ENCODE measurements around the gene HFE. TPM values are rescaled to one million over a fixed set of nuclear protein-coding genes. Genes with fewer than 3 reads are reported as not detected.

HFE gene
- total RNA-seq, 4 donors from 2014 or later, result 1.6 to 7.8 (median 5.0) TPM

GRCh38 chr6:26120807-26121140, 33.5 kb downstream of the HFE start:
- in situ Hi-C loops (cut with MboI; ENCODE audit: low pct_ligation_motif_present in 1 of 4, low pct_unique_long_range_greater_than_20kb in 1 of 4, low sequenced_read_pairs in 3 of 4), result loop anchor here in 1 of 4 donors (5.0 to 25.0 kb wide), 2 partner anchors 37 to 1017 kb away; a partner anchor contains a TSS
- TF ChIP-seq POLR2AphosphoS5 (IDR thresholded peaks at IDR 0.05), result no peak
- TF ChIP-seq, protein P1, sequence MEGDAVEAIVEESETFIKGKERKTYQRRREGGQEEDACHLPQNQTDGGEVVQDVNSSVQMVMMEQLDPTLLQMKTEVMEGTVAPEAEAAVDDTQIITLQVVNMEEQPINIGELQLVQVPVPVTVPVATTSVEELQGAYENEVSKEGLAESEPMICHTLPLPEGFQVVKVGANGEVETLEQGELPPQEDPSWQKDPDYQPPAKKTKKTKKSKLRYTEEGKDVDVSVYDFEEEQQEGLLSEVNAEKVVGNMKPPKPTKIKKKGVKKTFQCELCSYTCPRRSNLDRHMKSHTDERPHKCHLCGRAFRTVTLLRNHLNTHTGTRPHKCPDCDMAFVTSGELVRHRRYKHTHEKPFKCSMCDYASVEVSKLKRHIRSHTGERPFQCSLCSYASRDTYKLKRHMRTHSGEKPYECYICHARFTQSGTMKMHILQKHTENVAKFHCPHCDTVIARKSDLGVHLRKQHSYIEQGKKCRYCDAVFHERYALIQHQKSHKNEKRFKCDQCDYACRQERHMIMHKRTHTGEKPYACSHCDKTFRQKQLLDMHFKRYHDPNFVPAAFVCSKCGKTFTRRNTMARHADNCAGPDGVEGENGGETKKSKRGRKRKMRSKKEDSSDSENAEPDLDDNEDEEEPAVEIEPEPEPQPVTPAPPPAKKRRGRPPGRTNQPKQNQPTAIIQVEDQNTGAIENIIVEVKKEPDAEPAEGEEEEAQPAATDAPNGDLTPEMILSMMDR (IDR thresholded peaks at IDR 0.05), result no peak
- no peak for TF ChIP-seq EP300 (IDR thresholded peaks at IDR 0.05; ENCODE audit: low read depth)
- no peak for TF ChIP-seq POLR2A (IDR thresholded peaks at IDR 0.05)
- Histone ChIP-seq H3K27me3 (no peaks in the 10 kb centered on the region), H3K4me3 (no peak overlapping the region), H3K27ac (no peak overlapping the region), H3K4me1 (peaks cover 0 to 5% (median 5%) of the 10 kb centered on the region in 4 donors), H3K36me3 (no peaks in the 10 kb centered on the region), H3K9me3 (no peaks in the 10 kb centered on the region)
- WGBS, 2 donors (ENCODE audit: low coverage in 1 of 2), result 79 to 85% methylated on average over 3 of the region's 3 CpGs
- intact Hi-C loops (cut with DNase I; ENCODE audit: low total_unique reads), result loop anchor here (5.0 kb wide), 2 partner anchors 37 to 82 kb away; a partner anchor contains a TSS
- DNase-seq, result no peak

DNA sequence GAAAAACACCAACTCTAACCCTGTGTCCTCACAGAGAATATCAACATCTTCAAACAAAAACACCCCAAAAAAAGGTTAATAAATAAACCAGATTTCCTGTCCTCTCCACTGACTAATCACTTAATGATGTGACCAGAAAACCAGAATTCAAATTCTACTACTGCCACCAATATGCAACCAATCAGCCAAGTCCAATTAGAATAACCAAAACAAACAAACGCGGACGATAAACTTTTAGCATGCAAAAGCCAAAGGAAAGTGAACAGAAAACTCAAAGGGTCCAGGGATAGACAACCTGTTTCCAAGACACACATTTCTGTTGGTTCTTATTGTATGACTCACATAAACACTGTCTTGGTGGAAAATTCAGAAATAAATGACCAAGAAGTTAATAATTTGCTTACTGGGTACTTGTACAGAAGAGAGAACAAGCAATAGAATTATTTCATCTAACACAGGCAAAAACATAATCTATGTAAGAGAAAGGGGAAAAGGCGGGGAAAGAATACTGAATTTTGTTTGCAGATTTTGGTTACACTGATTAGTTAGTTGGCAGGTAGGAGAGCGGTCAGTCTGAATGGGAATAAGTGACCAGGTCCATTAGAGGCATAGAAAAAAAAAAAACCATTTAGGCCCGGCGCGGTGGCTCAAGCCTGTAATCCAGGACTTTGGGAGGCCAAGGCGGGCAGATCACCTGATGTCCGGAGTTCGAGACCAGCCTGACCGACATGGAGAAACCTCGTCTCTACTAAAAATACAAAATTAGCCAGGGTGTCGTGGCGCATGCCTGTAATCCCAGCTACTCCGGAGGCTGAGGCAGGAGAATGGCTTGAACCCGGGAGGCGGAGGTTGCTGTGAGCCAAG, 34.1 kb downstream of the HFE start:
- Histone ChIP-seq H3K27ac (peak overlapping the region in 1 of 4 donors; percentile 93), H3K27me3 (no peaks in the 10 kb centered on the region), H3K9me3 (no peaks in the 10 kb centered on the region), H3K36me3 (no peaks in the 10 kb centered on the region), H3K4me1 (peaks cover 0 to 6% (median 5%) of the 10 kb centered on the region in 4 donors), H3K4me3 (no peak overlapping the region)
- intact Hi-C loops (cut with DNase I; ENCODE audit: low total_unique reads), result loop anchor here (2.0 to 5.0 kb wide), 3 partner anchors 36 to 81 kb away; a partner anchor contains a TSS
- TF ChIP-seq EP300 (IDR thresholded peaks at IDR 0.05; ENCODE audit: low read depth), result no peak
- no peak for TF ChIP-seq POLR2A (IDR thresholded peaks at IDR 0.05)
- TF ChIP-seq POLR2AphosphoS5 (IDR thresholded peaks at IDR 0.05), result no peak
- TF ChIP-seq, protein P1 (IDR thresholded peaks at IDR 0.05), result no peak
- in situ Hi-C loops (cut with MboI; ENCODE audit: low pct_ligation_motif_present in 1 of 4, low pct_unique_long_range_greater_than_20kb in 1 of 4, low sequenced_read_pairs in 3 of 4), result loop anchor here in 1 of 4 donors (5.0 to 25.0 kb wide), 2 partner anchors 36 to 1016 kb away; a partner anchor contains a TSS
- WGBS, 2 donors (ENCODE audit: low coverage in 1 of 2), result 96 to 100% methylated on average over 11 to 18 of the region's 18 CpGs
- DNase-seq, result no peak

- Histone ChIP-seq H3K9me3 (no peaks in the 10 kb centered on the region), H3K36me3 (no peaks in the 10 kb centered on the region), H3K27ac (peak overlapping the region; percentile 93 to 99 (median 98)), H3K27me3 (no peaks in the 10 kb centered on the region), H3K4me3 (peak overlapping the region in 1 of 4 donors; percentile 78), H3K4me1 (peaks cover 0 to 12% (median 10%) of the 10 kb centered on the region in 4 donors)
- DNase-seq, result no peak
- intact Hi-C loops (cut with DNase I; ENCODE audit: low total_unique reads) (loop anchor here (2.0 to 5.0 kb wide), 3 partner anchors 35 to 80 kb away; a partner anchor contains a TSS), in situ Hi-C loops (cut with MboI; ENCODE audit: low pct_ligation_motif_present in 1 of 4, low pct_unique_long_range_greater_than_20kb in 1 of 4, low sequenced_read_pairs in 3 of 4) (loop anchor here in 1 of 4 donors (5.0 to 25.0 kb wide), 2 partner anchors 35 to 1015 kb away; a partner anchor contains a TSS)
- WGBS, 2 donors (ENCODE audit: low coverage in 1 of 2), result 87 to 90% methylated on average over 4 of the region's 4 CpGs
- TF ChIP-seq POLR2A (IDR thresholded peaks at IDR 0.05) (no peak), POLR2AphosphoS5 (IDR thresholded peaks at IDR 0.05) (no peak), EP300 (IDR thresholded peaks at IDR 0.05; ENCODE audit: low read depth) (no peak)
- TF ChIP-seq, protein P1 (IDR thresholded peaks at IDR 0.05), result no peak
Measured at GRCh38 chr6:26122005-26122388, 34.8 kb downstream of the HFE start.

GRCh38 chr6:26122402-26122792, 35.2 kb downstream of the HFE start:
- in situ Hi-C loops (cut with MboI; ENCODE audit: low pct_ligation_motif_present in 1 of 4, low pct_unique_long_range_greater_than_20kb in 1 of 4, low sequenced_read_pairs in 3 of 4), result loop anchor here in 1 of 4 donors (5.0 to 25.0 kb wide), 2 partner anchors 35 to 1015 kb away; a partner anchor contains a TSS

More at GRCh38 chr6:26122402-26122792, 35.2 kb downstream of the HFE start:
- Histone ChIP-seq H3K9me3 (no peaks in the 10 kb centered on the region), H3K4me3 (peak overlapping the region in 3 of 4 donors; percentile 59 to 84 (median 78)), H3K27me3 (no peaks in the 10 kb centered on the region), H3K27ac (peak overlapping the region; percentile 93 to 99 (median 98)), H3K36me3 (no peaks in the 10 kb centered on the region), H3K4me1 (peaks cover 0 to 16% (median 14%) of the 10 kb centered on the region in 4 donors)
- 60 to 61% methylated on average over 6 of the region's 6 CpGs for WGBS, 2 donors (ENCODE audit: low coverage in 1 of 2)
- DNase-seq, result peak; percentile 25
- TF ChIP-seq POLR2AphosphoS5 (IDR thresholded peaks at IDR 0.05) (no peak), POLR2A (IDR thresholded peaks at IDR 0.05) (no peak)
- TF ChIP-seq, protein P1 (IDR thresholded peaks at IDR 0.05), result no peak
- intact Hi-C loops (cut with DNase I; ENCODE audit: low total_unique reads), result loop anchor here (2.0 to 5.0 kb wide), 3 partner anchors 35 to 80 kb away; a partner anchor contains a TSS
